BE2C (cell line): Measurements from ENCODE around the gene GLRX5.
"Not testable (repeated sequence)": the region's sequence is repeated elsewhere in the genome, so short reads cannot be mapped to it uniquely, and the experiment has no call there.

Source experiments
- DNase-seq: peaks from one replicate; pipeline ENCODE4 v3.0.0-alpha.2; 2020
- H3K27me3 ChIP-seq: fragments of 250-450 bp; sonication (Bioruptor Pico); 2 replicates; pipeline ENCODE4 v1.5.1; 2020; ENCODE audit warnings: mild to moderate bottlenecking
- H3K36me3 ChIP-seq: fragments of 250-450 bp; sonication (Bioruptor Pico); 2 replicates; pipeline ENCODE4 v1.5.1; 2020; ENCODE audit warnings: mild to moderate bottlenecking
- H3K4me1 ChIP-seq: fragments of 250-450 bp; sonication (Bioruptor Pico); 2 replicates; pipeline ENCODE4 v1.5.1; 2020
- H3K4me3 ChIP-seq: 2 replicates; pipeline ENCODE4 v1.5.1; 2011; ENCODE audit warnings: low read depth, low read length
- H3K9me3 ChIP-seq: fragments of 250-450 bp; sonication (Bioruptor Pico); 2 replicates; pipeline ENCODE4 v1.5.1; 2020
- CTCF ChIP-seq: IDR thresholded peaks from 2 replicates; pipeline ENCODE4 v1.5.1; 2012; ENCODE audit warnings: mild to moderate bottlenecking, low read depth, low read length

Gene GLRX5

GRCh38 chr14:95577067-95577800 lies 42.4 kb downstream of the GLRX5 start:
- no peaks in the 10 kb centered on the region for H3K36me3 ChIP-seq
- no peak for DNase-seq
- H3K27me3 ChIP-seq = peaks cover 9% of the 10 kb centered on the region
- H3K4me3 ChIP-seq = no peak overlapping the region
- H3K9me3 ChIP-seq = no peaks in the 10 kb centered on the region
- no peak for TF ChIP-seq CTCF
- H3K4me1 ChIP-seq = no peaks in the 10 kb centered on the region

- Histone ChIP-seq H3K27me3 (peaks cover 9% of the 10 kb centered on the region), H3K4me3 (no peak overlapping the region), H3K4me1 (no peaks in the 10 kb centered on the region), H3K9me3 (no peaks in the 10 kb centered on the region), H3K36me3 (no peaks in the 10 kb centered on the region)
- DNase-seq = no peak
- TF ChIP-seq CTCF = no peak
Measured at GRCh38 chr14:95577870-95578269, 43.0 kb downstream of the GLRX5 start.

GRCh38 chr14:95583836-95584617 lies 49.2 kb downstream of the GLRX5 start:
- not testable (repeated sequence) for H3K4me3 ChIP-seq, H3K4me1 ChIP-seq, H3K36me3 ChIP-seq, DNase-seq, H3K9me3 ChIP-seq, H3K27me3 ChIP-seq

GRCh38 chr14:95585953-95586620 lies 51.2 kb downstream of the GLRX5 start:
- Histone ChIP-seq H3K36me3 (no peaks in the 10 kb centered on the region), H3K27me3 (peaks cover 7% of the 10 kb centered on the region; the same call in 1 of the 2 replicates), H3K4me1 (no peaks in the 10 kb centered on the region), H3K4me3 (no peak overlapping the region), H3K9me3 (no peaks in the 10 kb centered on the region)
- no peak for TF ChIP-seq CTCF
- DNase-seq = no peak

GRCh38 chr14:95591182-95591581 lies 56.3 kb downstream of the GLRX5 start:
- H3K4me3 ChIP-seq, H3K9me3 ChIP-seq, H3K36me3 ChIP-seq, H3K27me3 ChIP-seq, DNase-seq, H3K4me1 ChIP-seq: not testable (repeated sequence)
